Motor neuron (in vitro differentiated cells): ENCODE results near the gene RECQL5. TPM values are rescaled to one million over a fixed set of nuclear protein-coding genes. Genes with fewer than 3 reads are reported as not detected.
A peak's percentile ranks its signal among the peaks of the same experiment; 100 is the strongest.
"Not testable (repeated sequence)": the region's sequence is repeated elsewhere in the genome, so short reads cannot be mapped to it uniquely, and the experiment has no call there.

Experiments used
- ATAC-seq, 8 experiments: fragments of 200-7000 bp; cut with Tn5 transposase; replicated peaks in 6 of 8; 2 replicates each; pipeline ENCODE4 v1.8.0; 2021; ENCODE audit warnings: mild to moderate bottlenecking in 8 of 8, moderate library complexity in 8 of 8
- H3K27ac ChIP-seq, 2 donors: fragments of 250-450 bp; sonication (Bioruptor Pico); 2 replicates each; pipeline ENCODE4 v1.9.0; 2021; ENCODE audit warnings: antibody characterized with exemption in 2 of 2, mild to moderate bottlenecking in 2 of 2, moderate library complexity in 1 of 2
- H3K4me1 ChIP-seq, 2 donors: fragments of 250-450 bp; sonication (Bioruptor Pico); replicated peaks in 1 of 2; 2 replicates each; pipeline ENCODE4 v1.6.1; 2021; ENCODE audit warnings: antibody characterized with exemption in 2 of 2, mild to moderate bottlenecking in 2 of 2, moderate library complexity in 1 of 2
- H3K4me3 ChIP-seq, 5 donors: fragments of 250-450 bp; sonication (Bioruptor Pico); 2 replicates each; pipeline ENCODE4 v1.9.0; 2021; ENCODE audit warnings: antibody characterized with exemption in 5 of 5, mild to moderate bottlenecking in 5 of 5, moderate library complexity in 4 of 5
- WGBS, 10 experiments: fragments of 450-650 bp; shearing (Covaris generic); methylation state at CpG; one replicate each; pipeline ENCODE4 v1.0.0; 2022; 5-methylcytosine and 5-hydroxymethylcytosine counted together
- in situ Hi-C, 9 experiments: fragments of 400-800 bp; cut with MboI; loops; one replicate each; pipeline ENCODE4 v1.15.0; 2021; ENCODE audit warnings: low sequenced_read_pairs in 9 of 9, low pct_unique_long_range_greater_than_20kb in 2 of 9; ENCODE audit not compliant: unreplicated experiment in 9 of 9
- total RNA-seq, 8 experiments: library from RNA; unstranded; fragments of 300-600 nt; gene quantifications; 2 replicates each; pipeline versions ENCODE4 v1.2.3 to v1.2.4, GENCODE V29; 2022

The RECQL5 gene
- total RNA-seq, 8 experiments from 2014 or later = 12.6 to 58.3 (median 22.8) TPM

DNA sequence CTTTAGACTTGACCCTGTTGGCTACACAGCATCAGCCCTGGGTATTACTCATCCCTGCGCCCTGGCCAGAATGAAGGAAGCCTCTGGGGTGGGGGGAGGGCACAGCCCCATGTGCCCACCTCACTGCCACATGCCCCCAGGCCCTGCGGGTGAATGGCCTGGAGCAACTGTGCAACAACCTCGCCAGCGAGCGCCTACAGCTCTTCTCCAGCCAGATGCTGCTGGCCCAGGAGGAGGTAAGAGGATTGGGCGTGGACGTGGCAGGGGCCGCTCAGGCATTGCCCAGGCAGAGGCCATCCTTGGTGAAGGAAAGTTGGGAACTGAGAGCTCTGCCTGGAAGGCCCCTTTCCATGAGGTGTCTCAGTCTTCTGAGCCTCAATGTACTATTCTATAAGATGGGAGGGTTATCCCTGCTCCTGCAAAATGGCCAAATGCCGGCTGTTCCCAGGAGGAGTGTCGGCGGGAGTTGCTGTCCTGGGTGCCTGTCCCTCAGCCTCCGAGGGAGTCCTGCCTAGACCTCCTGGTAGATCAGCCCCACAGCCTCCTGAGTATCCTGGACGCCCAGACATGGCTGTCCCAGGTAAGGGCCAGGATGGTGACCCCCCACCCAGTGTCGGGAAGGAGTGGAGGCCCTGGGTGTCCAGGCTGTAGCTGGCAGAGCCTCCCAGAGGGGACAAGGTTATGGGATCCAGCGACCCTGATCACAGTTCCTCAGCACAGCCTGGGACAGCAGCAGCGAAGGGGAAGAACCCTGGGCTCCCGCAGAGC, 70.5 kb downstream of the RECQL5 start:
- 17 to 100% (median 70%) methylated on average over 1 to 9 of the region's 17 CpGs; no CpG with 5 or more reads in 4 of the 10 experiments for WGBS, 10 experiments
- in situ Hi-C loops = no loop called here
- H3K27ac ChIP-seq = no peak overlapping the region
- H3K4me1 ChIP-seq = no peaks in the 10 kb centered on the region
- ATAC-seq = no peak
- no peak overlapping the region for H3K4me3 ChIP-seq

DNA sequence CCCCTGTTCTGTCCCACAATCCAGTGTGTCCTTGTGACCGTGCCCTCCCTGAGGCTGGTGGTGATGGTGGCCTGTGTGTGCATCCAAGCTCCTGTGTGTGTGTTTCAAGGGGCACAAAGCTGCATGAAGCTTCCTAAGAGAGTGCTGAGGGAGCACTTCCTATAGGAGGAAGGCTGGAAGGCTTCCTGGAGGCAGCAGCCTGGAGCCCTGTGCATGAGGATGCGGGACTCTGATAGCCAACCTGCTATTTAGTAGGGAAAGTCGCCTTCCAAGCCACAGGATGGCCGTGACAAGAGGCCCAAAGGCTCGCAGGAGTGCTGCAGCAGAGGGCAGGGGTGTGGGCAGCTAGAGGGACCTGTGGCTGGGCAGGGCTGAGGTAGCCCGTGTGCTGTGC, 71.0 kb downstream of the RECQL5 start:
- ATAC-seq = no peak
- no peaks in the 10 kb centered on the region for H3K4me1 ChIP-seq
- in situ Hi-C loops = no loop called here
- no peak overlapping the region for H3K4me3 ChIP-seq
- 52 to 100% (median 76%) methylated on average over 1 to 5 of the region's 6 CpGs; no CpG with 5 or more reads in 7 of the 10 experiments for WGBS, 10 experiments
- no peak overlapping the region for H3K27ac ChIP-seq

DNA sequence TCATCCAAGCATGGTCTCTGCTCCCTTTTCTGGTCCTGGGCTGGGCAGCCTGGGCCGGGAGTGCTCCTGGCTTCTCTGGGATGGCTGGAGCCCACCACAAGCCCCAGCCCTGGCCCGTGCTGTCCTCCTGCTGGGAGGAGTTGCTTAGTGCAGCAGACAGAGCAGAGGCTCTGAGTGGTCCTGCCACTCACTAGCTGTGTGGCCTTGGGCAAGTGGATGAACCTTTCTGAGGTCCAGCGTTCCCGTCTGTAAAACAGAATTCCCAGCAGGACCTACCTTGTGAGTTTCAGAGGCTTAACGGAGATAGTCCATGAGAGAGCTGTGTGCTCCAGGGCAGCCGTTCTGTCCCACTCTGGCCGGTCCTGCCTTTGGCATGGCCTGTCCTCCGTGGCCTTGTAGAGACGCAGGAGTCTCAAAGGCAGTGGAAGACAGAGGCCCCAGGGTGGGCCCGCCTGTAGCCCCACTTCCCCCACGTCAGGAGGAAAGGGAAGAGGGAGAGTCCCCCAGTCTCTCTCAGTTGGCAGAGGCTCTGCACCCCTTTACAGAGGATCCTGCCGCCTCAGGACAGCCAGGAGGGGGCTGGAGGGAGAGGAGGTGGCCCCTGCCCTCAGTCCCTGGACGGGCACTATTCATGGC, 71.6 kb downstream of the RECQL5 start:
- Histone ChIP-seq H3K27ac (no peak overlapping the region), H3K4me3 (no peak overlapping the region), H3K4me1 (no peaks in the 10 kb centered on the region)
- ATAC-seq = peak in 2 of 8 experiments; percentile 7 to 19
- WGBS, 10 experiments = 40 to 83% (median 53%) methylated on average over 1 to 5 of the region's 13 CpGs; no CpG with 5 or more reads in 7 of the 10 experiments
- in situ Hi-C loops = no loop called here

GRCh38 chr17:75594499-75595283, 72.3 kb downstream of the RECQL5 start:
- Histone ChIP-seq H3K4me3 (no peak overlapping the region), H3K4me1 (peaks cover 0 to 5% of the 10 kb centered on the region in 2 donors), H3K27ac (no peak overlapping the region)
- in situ Hi-C loops = no loop called here
- ATAC-seq = peak in 2 of 8 experiments; percentile 7 to 26
- 27 to 100% (median 79%) methylated on average over 1 to 6 of the region's 28 CpGs; no CpG with 5 or more reads in 4 of the 10 experiments for WGBS, 10 experiments

- H3K4me1 ChIP-seq, H3K4me3 ChIP-seq, in situ Hi-C loops, H3K27ac ChIP-seq, ATAC-seq: not testable (repeated sequence)
- WGBS, 10 experiments = 49 to 100% (median 67%) methylated on average over 2 to 7 of the region's 9 CpGs; no CpG with 5 or more reads in 4 of the 10 experiments
These were observed 73.5 kb downstream of the RECQL5 start for GRCh38 chr17:75593430-75593829.

DNA sequence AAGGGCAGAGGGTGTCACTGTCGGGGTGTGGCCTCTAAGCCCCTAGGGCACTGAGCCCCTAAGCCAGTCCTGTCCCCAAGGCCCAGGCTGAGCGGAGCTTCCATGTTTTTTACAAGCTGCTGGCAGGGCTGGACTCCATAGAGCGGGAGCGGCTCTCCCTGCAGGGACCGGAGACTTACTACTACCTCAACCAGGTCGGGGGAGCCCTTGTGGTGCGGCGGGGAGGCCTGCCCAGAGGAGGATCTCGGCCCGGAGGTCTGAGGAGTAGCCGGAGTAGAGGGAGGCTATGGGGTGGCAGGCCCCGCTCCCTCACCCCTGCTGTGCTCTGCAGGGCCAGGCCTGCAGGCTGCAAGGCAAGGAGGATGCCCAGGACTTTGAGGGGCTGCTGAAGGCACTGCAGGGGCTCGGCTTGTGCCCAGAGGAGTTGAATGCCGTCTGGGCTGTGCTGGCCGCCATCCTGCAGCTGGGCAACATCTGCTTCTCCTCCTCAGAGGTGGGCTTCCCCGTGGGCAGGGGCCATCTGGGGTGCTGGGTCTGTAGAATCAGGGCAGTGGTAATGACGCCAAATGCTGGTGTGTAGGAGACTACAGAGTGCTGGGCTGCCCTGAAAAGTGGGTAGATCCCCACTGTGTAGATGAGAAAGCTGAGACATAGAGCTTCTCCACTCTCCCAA, 74.5 kb downstream of the RECQL5 start:
- Histone ChIP-seq H3K27ac (no peak overlapping the region), H3K4me1 (peaks cover 0 to 10% of the 10 kb centered on the region in 2 donors), H3K4me3 (no peak overlapping the region)
- ATAC-seq = no peak
- 67 to 100% (median 86%) methylated on average over 1 to 3 of the region's 17 CpGs; no CpG with 5 or more reads in 7 of the 10 experiments for WGBS, 10 experiments
- in situ Hi-C loops = no loop called here

GRCh38 chr17:75591722-75592302, 75.1 kb downstream of the RECQL5 start:
- WGBS, 10 experiments = 14 to 100% (median 73%) methylated on average over 1 of the region's 7 CpGs; no CpG with 5 or more reads in 6 of the 10 experiments
- Histone ChIP-seq H3K4me3 (no peak overlapping the region), H3K27ac (no peak overlapping the region), H3K4me1 (peaks cover 0 to 10% of the 10 kb centered on the region in 2 donors)
- ATAC-seq = no peak
- in situ Hi-C loops = no loop called here

GRCh38 chr17:75590849-75591721, 75.9 kb downstream of the RECQL5 start:
- H3K4me3 ChIP-seq = no peak overlapping the region
- no peak for ATAC-seq
- in situ Hi-C loops = no loop called here
- WGBS, 10 experiments = 50 to 89% (median 80%) methylated on average over 1 to 3 of the region's 12 CpGs; no CpG with 5 or more reads in 5 of the 10 experiments
- H3K27ac ChIP-seq = no peak overlapping the region
- H3K4me1 ChIP-seq = peaks cover 0 to 10% of the 10 kb centered on the region in 2 donors

GRCh38 chr17:75590314-75590761, 76.6 kb downstream of the RECQL5 start:
- no peak for ATAC-seq
- 0 to 100% (median 82%) methylated on average over 1 to 6 of the region's 8 CpGs; no CpG with 5 or more reads in 4 of the 10 experiments for WGBS, 10 experiments
- Histone ChIP-seq H3K4me1 (peaks cover 0 to 10% of the 10 kb centered on the region in 2 donors), H3K27ac (no peak overlapping the region), H3K4me3 (no peak overlapping the region)
- in situ Hi-C loops = no loop called here

GRCh38 chr17:75589919-75590303, 77.0 kb downstream of the RECQL5 start:
- Histone ChIP-seq H3K4me1 (peaks cover 0 to 10% of the 10 kb centered on the region in 2 donors), H3K4me3 (peak overlapping the region; percentile 38 to 44 (median 41)), H3K27ac (no peak overlapping the region)
- 20 to 100% methylated on average over 1 to 4 of the region's 29 CpGs; no CpG with 5 or more reads in 8 of the 10 experiments for WGBS, 10 experiments
- in situ Hi-C loops = no loop called here
- ATAC-seq = no peak

DNA sequence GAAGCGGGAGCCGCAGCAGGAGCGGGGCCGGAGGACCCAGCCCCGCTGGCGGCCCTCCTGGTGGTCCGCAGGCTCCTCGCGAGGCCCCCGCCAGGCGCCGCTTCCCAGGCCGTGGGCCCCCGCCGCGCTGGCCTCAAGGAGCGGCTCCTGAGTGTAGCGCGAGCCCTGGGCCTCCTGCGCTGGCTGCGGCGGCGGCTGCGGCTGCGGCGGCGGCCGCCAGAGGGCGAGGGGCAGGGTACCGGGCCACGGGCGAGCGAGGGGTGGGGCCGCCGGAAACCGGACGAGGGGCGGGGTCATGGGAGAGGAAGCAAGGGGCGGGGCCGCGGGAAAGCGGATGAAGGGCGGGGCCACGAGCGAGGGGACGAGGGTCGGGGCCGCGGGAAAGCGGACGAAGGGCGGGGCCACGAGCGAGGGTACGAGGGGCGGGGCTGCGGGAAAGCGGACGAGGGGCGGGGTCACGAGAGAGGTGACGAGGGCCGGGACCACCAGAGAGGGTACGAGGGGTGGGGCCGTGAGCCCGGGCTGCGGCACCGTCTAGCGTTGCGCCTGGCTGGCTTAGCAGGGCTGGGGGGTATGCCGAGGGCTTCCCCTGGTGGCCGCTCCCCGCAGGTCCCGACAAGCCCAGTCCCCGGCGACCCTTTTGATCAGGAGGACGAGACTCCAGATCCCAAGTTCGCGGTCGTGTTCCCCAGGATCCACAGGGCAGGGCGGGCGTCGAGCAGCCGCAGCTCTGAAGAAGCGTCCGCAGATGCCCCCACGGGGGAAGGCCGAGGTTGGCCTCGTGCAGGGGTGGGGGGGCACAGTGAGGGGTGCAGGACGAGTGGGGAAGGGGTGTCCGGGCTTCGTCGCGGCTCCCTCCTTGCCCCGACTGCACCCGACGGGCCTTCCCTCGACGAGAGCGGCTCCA, 77.7 kb downstream of the RECQL5 start:
- Histone ChIP-seq H3K4me3 (peak overlapping the region; percentile 38 to 44 (median 41)), H3K4me1 (peaks cover 0 to 10% of the 10 kb centered on the region in 2 donors), H3K27ac (peak overlapping the region in 1 of 2 donors; percentile 42)
- WGBS, 10 experiments = 7% methylated on average over 10 of the region's 100 CpGs; no CpG with 5 or more reads in 9 of the 10 experiments
- in situ Hi-C loops = no loop called here
- ATAC-seq = peak; percentile 83 to 95 (median 89)
